ENCODE data around the gene TRAF3IP1.
"Not testable (repeated sequence)": the region's sequence is repeated elsewhere in the genome, so short reads cannot be mapped to it uniquely, and the experiment has no call there.

The TRAF3IP1 gene

GRCh38 chr2:238431456-238431855, 111.1 kb downstream of the TRAF3IP1 start:
- no peak for DNase-seq

DNA sequence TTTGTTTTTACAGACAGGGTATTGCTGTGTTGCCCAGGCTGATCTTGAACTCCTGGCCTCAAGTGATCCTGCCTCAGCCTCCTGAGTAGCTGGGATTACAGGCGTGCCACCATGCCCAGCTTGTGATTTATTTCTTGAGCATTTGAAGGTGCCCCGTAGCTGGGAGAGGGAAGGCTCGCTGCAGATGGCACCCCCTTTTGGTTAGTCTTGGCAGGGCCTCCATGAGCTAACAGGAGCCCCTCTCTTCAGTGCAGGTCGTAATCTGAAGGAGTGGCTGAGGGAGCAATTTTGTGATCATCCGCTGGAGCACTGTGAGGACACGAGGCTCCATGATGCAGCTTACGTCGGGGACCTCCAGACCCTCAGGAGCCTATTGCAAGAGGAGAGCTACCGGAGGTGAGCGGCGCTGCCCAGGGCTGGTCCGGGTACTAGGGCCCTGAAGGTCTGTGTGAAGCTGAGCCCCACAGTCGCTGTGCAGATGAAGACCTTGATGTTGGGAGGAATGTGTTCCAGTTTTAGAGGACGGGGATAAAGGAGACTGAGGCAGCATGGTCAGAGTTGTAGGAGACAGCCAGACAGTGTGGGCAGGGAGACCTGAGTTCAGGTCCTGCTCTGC, 113.1 kb downstream of the TRAF3IP1 start:
- DNase-seq: no peak

GRCh38 chr2:238433941-238434845, 113.9 kb downstream of the TRAF3IP1 start:
- no peak for DNase-seq

GRCh38 chr2:238434846-238435751, 114.8 kb downstream of the TRAF3IP1 start:
- no peak for DNase-seq

DNA sequence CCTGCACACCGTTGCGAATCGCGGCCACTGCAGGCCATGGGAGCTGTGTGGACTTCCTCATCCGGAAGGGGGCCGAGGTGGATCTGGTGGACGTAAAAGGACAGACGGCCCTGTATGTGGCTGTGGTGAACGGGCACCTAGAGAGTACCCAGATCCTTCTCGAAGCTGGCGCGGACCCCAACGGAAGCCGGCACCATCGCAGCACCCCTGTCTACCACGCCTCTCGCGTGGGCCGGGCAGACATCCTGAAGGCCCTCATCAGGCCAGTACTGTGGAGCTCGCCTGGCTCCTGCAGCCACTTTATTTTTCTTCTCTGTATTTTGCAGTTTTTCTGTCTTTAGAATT, 115.4 kb downstream of the TRAF3IP1 start:
- DNase-seq: no peak

GRCh38 chr2:238438856-238439849, 118.8 kb downstream of the TRAF3IP1 start:
- no peak for DNase-seq

DNA sequence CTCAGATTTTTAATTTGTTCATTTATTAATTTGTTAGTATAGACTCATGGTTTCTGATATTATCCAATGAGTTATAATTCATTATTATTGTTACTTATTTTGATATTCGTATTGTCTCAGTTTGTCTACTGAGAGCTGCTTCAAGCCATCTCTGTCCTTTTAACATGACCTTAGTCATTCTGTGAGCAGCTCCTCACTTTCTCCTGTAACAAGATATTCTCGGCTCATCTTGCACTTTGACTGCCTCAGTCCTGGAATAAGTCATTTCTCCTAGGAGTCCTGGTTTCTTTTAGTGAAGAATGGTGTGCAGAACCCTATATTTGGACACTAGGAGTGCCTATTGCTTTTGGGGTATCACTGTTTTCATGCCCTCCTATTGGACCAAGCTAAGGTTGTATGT, 119.6 kb downstream of the TRAF3IP1 start:
- DNase-seq: no peak

DNA sequence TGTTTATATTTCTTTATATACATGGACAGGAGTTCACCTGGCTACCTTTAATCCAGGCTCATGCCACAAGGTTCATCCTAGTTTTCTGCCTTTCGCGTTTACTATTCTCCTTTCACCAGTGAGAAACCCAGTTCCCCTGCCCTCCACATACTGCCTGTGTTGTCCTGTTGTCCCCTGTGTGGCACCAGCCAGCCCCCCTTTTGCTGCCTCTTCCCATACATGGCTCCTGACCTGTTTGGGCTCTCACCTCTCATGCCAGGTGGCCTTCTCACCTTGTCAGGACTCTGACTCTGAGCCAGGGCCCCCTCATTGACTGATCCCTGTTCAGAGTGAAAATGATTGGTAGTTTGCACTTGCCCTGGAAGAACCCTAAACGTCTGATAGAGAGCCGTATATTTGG, 120.0 kb downstream of the TRAF3IP1 start:
- DNase-seq: no peak

GRCh38 chr2:238440767-238441166, 120.4 kb downstream of the TRAF3IP1 start:
- DNase-seq: no peak

DNA sequence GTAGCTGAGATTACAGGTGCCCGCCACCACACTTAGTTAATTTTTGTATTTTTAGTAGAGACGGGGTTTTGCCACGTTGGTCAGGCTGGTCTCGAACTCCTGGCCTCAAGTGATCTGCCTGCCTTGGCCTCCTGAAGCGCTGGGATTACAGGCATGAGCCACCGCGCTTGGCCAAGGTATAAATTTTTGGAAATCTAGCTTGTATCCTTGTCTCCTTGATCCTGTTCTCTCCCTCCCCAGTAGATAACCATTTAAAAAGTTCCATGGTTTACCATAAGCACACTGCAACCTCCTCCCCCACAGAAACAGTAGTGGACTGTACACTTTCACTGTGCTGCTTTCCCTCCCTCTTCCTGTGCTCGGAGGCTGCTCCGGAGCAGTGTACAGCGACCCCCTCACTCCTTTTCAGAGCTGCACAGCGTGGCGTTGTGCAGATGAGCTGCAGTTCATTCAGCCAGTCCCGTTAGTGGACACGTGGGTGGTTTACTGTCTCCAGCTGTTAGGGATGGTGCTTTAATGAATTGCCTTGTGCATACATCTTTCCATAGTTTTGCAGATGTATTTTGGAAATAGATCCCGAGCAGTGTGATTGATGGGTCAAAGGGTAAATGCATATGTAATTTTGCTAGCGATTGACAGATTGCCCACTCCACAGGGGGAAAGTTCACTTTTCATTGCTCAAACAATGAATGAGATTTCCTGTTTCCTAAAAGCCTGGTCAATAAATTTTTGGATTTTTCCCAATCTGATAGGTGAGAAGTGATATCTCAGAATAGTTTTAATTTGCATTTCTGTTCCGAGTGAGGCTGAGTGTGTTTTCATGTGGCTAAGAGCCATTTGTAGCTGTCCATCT, 121.2 kb downstream of the TRAF3IP1 start:
- no peak for DNase-seq

DNA sequence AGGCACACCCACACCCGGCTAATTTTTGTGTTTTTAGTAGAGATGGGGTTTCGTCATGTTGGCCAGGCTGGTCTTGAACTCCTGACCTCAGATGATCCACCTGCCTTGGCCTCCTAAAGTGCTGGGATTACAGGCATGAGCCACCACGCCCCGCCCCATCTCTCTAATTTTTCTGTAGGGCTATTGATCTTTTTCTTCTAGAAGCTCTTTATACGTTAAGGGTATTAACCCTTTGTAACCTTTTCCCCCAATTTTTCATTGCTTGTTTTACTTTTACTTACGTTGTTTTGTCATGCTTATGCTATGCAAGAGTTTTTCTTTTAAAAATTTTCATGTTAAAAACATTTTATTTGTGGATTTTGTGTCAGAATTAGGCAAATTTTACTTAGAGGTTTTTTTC, 121.9 kb downstream of the TRAF3IP1 start:
- DNase-seq: not testable (repeated sequence)

DNA sequence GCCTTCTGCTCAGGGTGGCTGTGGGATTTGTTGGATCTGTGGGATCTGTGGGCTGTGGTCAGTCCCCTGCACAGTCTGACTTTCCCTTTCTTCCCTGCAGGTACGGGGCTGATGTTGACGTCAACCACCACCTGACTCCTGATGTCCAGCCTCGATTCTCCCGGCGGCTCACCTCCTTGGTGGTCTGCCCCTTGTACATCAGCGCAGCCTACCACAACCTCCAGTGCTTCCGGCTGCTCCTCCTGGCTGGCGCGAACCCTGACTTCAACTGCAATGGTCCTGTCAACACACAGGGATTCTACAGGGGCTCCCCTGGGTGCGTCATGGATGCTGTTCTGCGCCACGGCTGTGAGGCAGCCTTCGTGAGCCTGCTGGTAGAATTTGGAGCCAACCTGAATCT, 123.9 kb downstream of the TRAF3IP1 start:
- DNase-seq: no peak

GRCh38 chr2:238445409-238446190, 125.3 kb downstream of the TRAF3IP1 start:
- DNase-seq: no peak

DNA sequence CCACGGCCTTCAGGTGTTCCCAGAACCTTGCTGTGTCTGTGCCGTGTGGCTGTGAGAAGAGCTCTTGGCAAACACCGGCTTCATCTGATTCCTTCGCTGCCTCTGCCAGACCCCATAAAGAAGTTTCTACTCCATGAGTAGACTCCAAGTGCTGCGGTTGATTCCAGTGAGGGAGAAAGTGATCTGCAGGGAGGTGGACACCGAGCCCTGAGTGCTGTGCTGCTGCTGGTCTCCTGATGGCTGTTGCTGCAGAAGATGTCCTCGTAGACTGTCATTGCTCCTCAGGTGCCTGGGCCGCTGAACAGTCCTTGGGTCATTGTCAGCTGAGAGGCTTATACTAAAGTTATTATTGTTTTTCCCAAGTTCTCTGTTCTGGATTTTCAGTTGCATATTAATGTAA, 126.1 kb downstream of the TRAF3IP1 start:
- DNase-seq: no peak

GRCh38 chr2:238448031-238448955, 128.0 kb downstream of the TRAF3IP1 start:
- DNase-seq: no peak

DNA sequence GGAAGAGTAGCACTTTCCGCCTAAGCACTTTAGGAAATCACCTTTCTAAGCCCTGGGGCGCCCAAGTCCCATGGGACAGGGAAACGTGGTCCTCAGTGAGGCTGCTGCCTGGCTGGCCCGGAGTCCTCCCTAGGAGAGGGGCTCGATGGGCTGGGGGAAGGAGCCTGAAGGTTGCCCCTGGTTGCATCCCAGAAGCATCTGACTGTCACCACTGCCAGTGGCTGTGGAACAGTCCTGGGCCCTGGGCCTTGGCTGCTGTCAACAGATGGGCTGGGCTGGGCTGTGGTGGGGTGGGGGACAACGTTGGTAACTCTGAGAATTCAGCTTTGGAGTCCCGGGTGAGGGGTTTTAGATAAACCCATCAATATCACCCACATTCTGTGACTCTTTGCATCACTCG, 128.9 kb downstream of the TRAF3IP1 start:
- no peak for DNase-seq

DNA sequence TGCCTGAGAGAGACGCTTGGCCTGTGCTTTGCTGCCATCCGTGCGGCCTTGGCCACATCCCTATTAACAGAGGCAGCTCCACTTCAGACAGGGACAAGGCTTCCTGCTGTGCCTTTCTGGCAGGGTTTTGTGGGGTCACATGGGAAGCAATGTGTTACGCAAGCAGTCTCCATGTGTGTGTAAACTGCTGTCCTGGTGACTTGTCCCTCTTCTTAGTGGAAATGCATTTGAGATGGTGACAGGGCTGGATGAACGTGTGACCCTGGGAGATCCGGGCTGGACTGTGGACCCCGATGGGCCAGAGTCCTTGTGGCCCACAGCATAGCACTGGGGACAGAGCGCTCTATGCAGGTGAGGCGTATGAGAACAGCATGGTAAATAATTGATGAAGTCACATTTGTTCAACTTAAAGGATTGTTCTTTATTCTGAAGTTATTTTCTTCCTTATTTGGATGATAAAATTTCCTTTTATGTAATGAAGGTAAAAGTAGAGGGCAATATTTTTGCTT, 129.6 kb downstream of the TRAF3IP1 start:
- DNase-seq: no peak

DNA sequence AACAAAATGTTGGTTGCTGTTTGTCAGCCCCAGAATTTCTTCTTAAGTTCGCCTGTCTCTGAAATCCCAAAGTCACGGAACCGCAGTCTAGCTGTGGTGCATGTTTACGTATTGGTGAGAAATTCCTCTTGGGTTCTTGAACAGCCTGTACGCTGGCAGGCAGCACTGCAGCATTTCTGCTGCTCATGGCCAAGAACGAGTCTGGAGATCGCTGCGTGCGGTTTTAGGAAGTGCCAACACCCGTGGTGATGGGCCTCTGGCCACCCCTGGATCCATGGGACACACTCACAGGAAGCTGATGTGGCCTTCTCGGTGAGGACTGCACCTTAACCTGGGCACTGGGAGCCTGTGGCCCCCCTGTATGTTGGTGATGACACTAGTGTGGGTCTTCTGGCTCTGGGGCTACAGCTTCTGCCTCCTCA, 130.1 kb downstream of the TRAF3IP1 start:
- DNase-seq: no peak
